Activated T-cell treated with anti-CD3 and anti-CD28 coated beads, Interleukin-2, amount 50 U/mL, for 72 hours (primary cell): Measurements from ENCODE around the gene MMP24OS. TPM values are rescaled to one million over a fixed set of nuclear protein-coding genes. Genes with fewer than 3 reads are reported as not detected.
A peak's percentile ranks its signal among the peaks of the same experiment; 100 is the strongest.

ENCODE experiments used
- ATAC-seq, 2 donors: fragments of 150-1000 bp; cut with Tn5 transposase; replicated peaks in 1 of 2; 2 replicates each; pipeline ENCODE4 v1.10.0; 2021; ENCODE audit warnings: moderate library complexity in 2 of 2, mild to moderate bottlenecking in 1 of 2
- DNase-seq, 2 donors: peaks; one replicate each; pipeline ENCODE4 v3.0.0; 2021 to 2022; ENCODE audit warnings: mixed read lengths in 1 of 2
- H3K27ac Mint-ChIP-seq: one replicate; pipeline ENCODE4 v1.8.0; 2022; ENCODE audit warnings: mild to moderate bottlenecking, moderate library complexity, mixed read lengths
- H3K27me3 Mint-ChIP-seq: one replicate; pipeline ENCODE4 v1.8.0; 2022; ENCODE audit warnings: low read depth, mixed read lengths
- H3K36me3 Mint-ChIP-seq, 2 donors: one replicate each; pipeline ENCODE4 v1.8.0; 2022; ENCODE audit warnings: mixed read lengths in 2 of 2, mild to moderate bottlenecking in 1 of 2; ENCODE audit not compliant: insufficient read depth in 2 of 2
- H3K4me1 Mint-ChIP-seq: one replicate; pipeline ENCODE4 v1.8.0; 2022; ENCODE audit warnings: low read depth, mixed read lengths
- H3K4me3 Mint-ChIP-seq, 2 donors: one replicate each; pipeline ENCODE4 v1.8.0; 2022; ENCODE audit warnings: mild to moderate bottlenecking in 2 of 2, mixed read lengths in 2 of 2, moderate library complexity in 2 of 2
- H3K9me3 Mint-ChIP-seq, 2 donors: one replicate each; pipeline ENCODE4 v1.8.0; 2022; ENCODE audit warnings: mixed read lengths in 2 of 2
- total RNA-seq, 2 donors: library from RNA; stranded (reverse); gene quantifications; one replicate each; pipeline ENCODE4 v1.2.3, GENCODE V29; 2022

Gene MMP24OS
- total RNA-seq, 2 donors from 2014 or later, result 41.6 to 44.2 TPM

GRCh38 chr20:35292504-35293285, 14.8 kb upstream of the MMP24OS start:
- H3K4me1 Mint-ChIP-seq, result no peaks in the 10 kb centered on the region
- DNase-seq, result no peak

GRCh38 chr20:35291654-35292503, 14.0 kb upstream of the MMP24OS start, which contains the start of gene FAM83C:
Gene FAM83C (minus strand): TSS chr20:35292425. CDS start chr20:35292304, 121 bp downstream.
- DNase-seq (no peak), ATAC-seq (no peak)
- Mint-ChIP-seq H3K27ac (no peak within 1 kb of the TSS), H3K36me3 (no peaks in the 10 kb centered on the region), H3K9me3 (no peaks in the 10 kb centered on the region), H3K4me1 (no peaks in the 10 kb centered on the region), H3K27me3 (peaks cover 15% of the 10 kb centered on the region), H3K4me3 (no peak within 1 kb of the TSS)

More at GRCh38 chr20:35292504-35293285, 14.8 kb upstream of the MMP24OS start:
- no peak overlapping the region for H3K27ac Mint-ChIP-seq
- no peak for ATAC-seq
- no peaks in the 10 kb centered on the region for H3K9me3 Mint-ChIP-seq
- peaks cover 15% of the 10 kb centered on the region for H3K27me3 Mint-ChIP-seq
- no peaks in the 10 kb centered on the region for H3K36me3 Mint-ChIP-seq
- no peak overlapping the region for H3K4me3 Mint-ChIP-seq

DNA sequence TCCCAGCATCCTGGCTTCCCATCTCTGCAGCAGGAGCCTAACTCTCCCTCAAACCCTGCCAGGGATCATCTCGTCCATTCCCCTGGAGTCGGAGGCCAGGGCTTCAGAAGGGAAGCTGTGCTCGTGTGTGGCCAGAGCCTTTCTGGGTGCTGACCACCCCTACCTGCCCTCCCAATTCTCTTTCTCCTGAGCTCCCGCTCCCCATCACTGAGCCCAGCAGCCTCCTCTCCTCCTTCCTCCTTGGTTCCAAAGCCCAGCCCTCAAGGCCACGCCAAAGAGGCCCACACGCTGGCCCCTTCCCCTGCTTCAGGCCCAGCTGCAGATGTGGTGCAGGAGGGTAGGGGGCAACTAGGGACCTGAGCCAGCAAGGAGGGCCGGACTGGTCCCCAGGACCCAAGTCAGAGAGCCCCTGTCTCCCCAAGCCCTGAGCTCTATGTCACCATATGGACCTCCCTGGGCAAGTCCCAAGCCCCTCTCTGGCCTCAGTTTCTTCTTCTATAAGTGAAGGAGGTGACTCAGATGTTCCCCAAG, 13.0 kb upstream of the MMP24OS start:
- Mint-ChIP-seq H3K27me3 (peaks cover 8% of the 10 kb centered on the region), H3K9me3 (no peaks in the 10 kb centered on the region), H3K4me1 (peaks cover 3% of the 10 kb centered on the region), H3K36me3 (no peaks in the 10 kb centered on the region), H3K4me3 (no peak overlapping the region), H3K27ac (no peak overlapping the region)
- no peak for DNase-seq
- no peak for ATAC-seq

- no peaks in the 10 kb centered on the region for H3K36me3 Mint-ChIP-seq
- DNase-seq, result no peak
- H3K27ac Mint-ChIP-seq, result no peak overlapping the region
- H3K4me1 Mint-ChIP-seq, result peaks cover 9% of the 10 kb centered on the region
- H3K4me3 Mint-ChIP-seq, result no peak overlapping the region
- ATAC-seq, result no peak
- no peaks in the 10 kb centered on the region for H3K9me3 Mint-ChIP-seq
- H3K27me3 Mint-ChIP-seq, result peaks cover 2% of the 10 kb centered on the region
Measured at GRCh38 chr20:35290186-35290886, 12.4 kb upstream of the MMP24OS start.

GRCh38 chr20:35288325-35289060, 10.6 kb upstream of the MMP24OS start:
- H3K9me3 Mint-ChIP-seq, result no peaks in the 10 kb centered on the region
- H3K27ac Mint-ChIP-seq, result no peak overlapping the region
- H3K36me3 Mint-ChIP-seq, result peaks cover 0 to 3% of the 10 kb centered on the region in 2 donors
- DNase-seq, result no peak
- no peak overlapping the region for H3K4me3 Mint-ChIP-seq
- H3K4me1 Mint-ChIP-seq, result peaks cover 22% of the 10 kb centered on the region
- ATAC-seq, result no peak
- H3K27me3 Mint-ChIP-seq, result no peaks in the 10 kb centered on the region

DNA sequence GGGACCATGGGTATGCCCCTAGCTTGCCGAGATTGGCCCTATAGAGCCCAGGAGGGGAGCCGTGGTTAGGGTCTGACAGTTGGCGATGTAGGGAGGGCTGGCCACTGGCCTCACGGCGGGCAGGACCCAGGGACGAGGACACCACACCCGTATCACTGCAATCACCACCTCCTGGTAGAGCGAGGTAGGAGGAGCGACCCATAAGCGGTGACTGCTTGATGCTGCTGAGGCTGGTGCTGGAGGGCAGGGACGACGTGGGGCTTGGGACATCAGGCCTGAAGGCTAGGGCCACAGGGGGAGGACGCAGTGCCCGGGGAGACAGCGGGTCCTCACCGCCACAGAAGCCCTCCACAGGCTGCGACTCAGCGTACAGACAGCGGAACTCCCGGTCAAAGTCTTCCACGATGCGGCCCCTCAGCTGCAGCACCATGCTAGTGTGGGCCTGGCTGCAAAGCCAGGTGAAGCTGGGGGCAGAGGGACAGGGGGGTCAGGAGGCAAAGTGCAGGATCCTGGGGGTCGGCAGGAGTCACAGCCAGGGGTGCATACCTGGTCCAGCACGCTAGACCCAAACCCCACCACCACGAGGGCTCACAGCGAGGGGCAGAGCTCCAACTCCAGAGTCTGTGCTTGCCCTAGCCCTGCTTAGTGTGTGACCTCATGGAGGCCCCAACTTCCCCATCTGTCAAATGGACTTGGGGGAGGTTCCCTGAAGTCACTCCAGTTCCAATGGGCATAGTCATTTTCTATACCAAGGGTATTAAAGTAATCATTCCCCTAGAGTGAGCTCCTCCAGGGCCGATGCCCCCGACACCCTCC, 9.8 kb upstream of the MMP24OS start:
- no peaks in the 10 kb centered on the region for H3K27me3 Mint-ChIP-seq
- no peak for ATAC-seq
- no peak for DNase-seq
- H3K4me3 Mint-ChIP-seq, result no peak overlapping the region
- H3K27ac Mint-ChIP-seq, result no peak overlapping the region
- peaks cover 29% of the 10 kb centered on the region for H3K4me1 Mint-ChIP-seq
- H3K36me3 Mint-ChIP-seq, result peaks cover 0 to 3% of the 10 kb centered on the region in 2 donors
- H3K9me3 Mint-ChIP-seq, result no peaks in the 10 kb centered on the region

DNA sequence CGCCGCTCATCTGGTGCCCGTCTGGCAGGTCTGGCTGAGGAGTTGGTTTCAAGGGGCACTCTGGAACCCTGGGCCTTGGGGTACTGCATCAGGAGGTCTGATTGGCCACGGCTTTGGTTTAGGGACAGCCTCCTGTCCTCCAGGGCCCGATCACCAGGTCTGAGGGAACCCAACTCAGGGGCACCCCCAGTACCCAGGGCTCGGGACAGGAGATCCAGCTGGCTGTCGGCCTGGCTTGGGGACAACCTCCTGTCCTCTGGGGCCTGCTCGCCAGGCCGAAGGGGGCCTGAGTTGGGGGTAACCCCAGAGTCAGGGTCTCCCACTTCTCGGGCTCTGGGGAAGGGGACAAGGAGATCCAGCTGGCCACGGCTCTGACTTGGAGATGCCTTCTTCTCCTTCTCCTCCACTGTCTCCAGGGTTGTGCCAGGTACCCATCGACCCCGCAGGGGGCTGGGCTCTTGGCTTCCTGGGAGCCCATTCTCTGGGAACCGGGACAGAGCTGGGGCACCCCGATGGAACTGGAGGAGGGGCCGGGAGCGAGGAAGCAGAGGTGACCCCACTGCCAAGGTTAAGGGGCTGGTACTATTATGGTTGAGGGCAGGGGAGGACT, 9.1 kb upstream of the MMP24OS start:
- Mint-ChIP-seq H3K9me3 (no peaks in the 10 kb centered on the region), H3K27me3 (no peaks in the 10 kb centered on the region), H3K36me3 (peaks cover 2 to 6% of the 10 kb centered on the region in 2 donors), H3K4me1 (peaks cover 36% of the 10 kb centered on the region), H3K4me3 (no peak overlapping the region), H3K27ac (no peak overlapping the region)
- no peak for ATAC-seq
- DNase-seq, result no peak

GRCh38 chr20:35286077-35286898, 8.4 kb upstream of the MMP24OS start:
- H3K4me3 Mint-ChIP-seq, result peak overlapping the region; percentile 89 to 99
- peak overlapping the region; percentile 30 for H3K27ac Mint-ChIP-seq
- ATAC-seq, result no peak
- no peak for DNase-seq
- H3K4me1 Mint-ChIP-seq, result peaks cover 38% of the 10 kb centered on the region
- peaks cover 2 to 9% of the 10 kb centered on the region in 2 donors for H3K36me3 Mint-ChIP-seq
- no peaks in the 10 kb centered on the region for H3K27me3 Mint-ChIP-seq
- no peaks in the 10 kb centered on the region for H3K9me3 Mint-ChIP-seq

DNA sequence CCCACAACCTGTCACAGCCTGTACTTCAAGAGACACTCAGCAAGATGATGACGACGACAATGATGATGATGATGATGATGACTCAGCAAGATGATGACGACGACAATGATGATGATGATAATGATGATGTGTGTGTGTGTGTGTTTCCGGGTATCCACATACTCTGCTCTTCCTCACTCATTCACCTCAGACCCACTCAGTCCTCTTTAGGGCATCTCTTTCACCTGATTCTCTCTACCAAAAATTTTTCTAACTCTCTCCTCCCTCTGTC, 7.8 kb upstream of the MMP24OS start:
- DNase-seq, result no peak
- peak overlapping the region; percentile 30 for H3K27ac Mint-ChIP-seq
- H3K4me3 Mint-ChIP-seq, result peak overlapping the region; percentile 89 to 99
- peaks cover 2 to 9% of the 10 kb centered on the region in 2 donors for H3K36me3 Mint-ChIP-seq
- H3K27me3 Mint-ChIP-seq, result no peaks in the 10 kb centered on the region
- ATAC-seq, result no peak
- H3K4me1 Mint-ChIP-seq, result peaks cover 38% of the 10 kb centered on the region
- H3K9me3 Mint-ChIP-seq, result no peaks in the 10 kb centered on the region

- H3K27ac Mint-ChIP-seq, result peak overlapping the region; percentile 89
- no peaks in the 10 kb centered on the region for H3K27me3 Mint-ChIP-seq
- H3K4me3 Mint-ChIP-seq, result peak overlapping the region; percentile 89 to 99
- ATAC-seq (peak in 1 of 2 donors; percentile 1), DNase-seq (no peak)
- peaks cover 3 to 12% of the 10 kb centered on the region in 2 donors for H3K36me3 Mint-ChIP-seq
- H3K4me1 Mint-ChIP-seq, result peaks cover 38% of the 10 kb centered on the region
- H3K9me3 Mint-ChIP-seq, result no peaks in the 10 kb centered on the region
Measured at GRCh38 chr20:35284992-35285805, 7.3 kb upstream of the MMP24OS start.
